ENCODE results near the gene KNG1. TPM values are rescaled to one million over a fixed set of nuclear protein-coding genes. Genes with fewer than 3 reads are reported as not detected.
A peak's percentile ranks its signal among the peaks of the same experiment; 100 is the strongest.

Gene KNG1
- total RNA-seq, 1 experiment from 2014 or later = not detected

GRCh38 chr3:186782542-186783057, 65.4 kb downstream of the KNG1 start:
- Histone ChIP-seq H3K4me1 (ENCODE audit: insufficient read depth, low read length, poor library complexity, severe bottlenecking) (peaks cover 16% of the 10 kb centered on the region), H3K27me3 (replicated peaks; ENCODE audit: insufficient read depth, low read depth, low read length, poor library complexity) (no peaks in the 10 kb centered on the region), H3K27ac (ENCODE audit: low read depth, low read length, poor library complexity, severe bottlenecking) (peak overlapping the region; percentile 98), H3K36me3 (ENCODE audit: insufficient read depth, low read length, poor library complexity, severe bottlenecking) (peaks cover 39% of the 10 kb centered on the region), H3K4me3 (ENCODE audit: low read depth, low read length, poor library complexity, severe bottlenecking) (peak overlapping the region; percentile 77), H3K9me3 (ENCODE audit: low read depth, low read length, poor library complexity, severe bottlenecking) (no peaks in the 10 kb centered on the region)
- intact Hi-C loops (cut with micrococcal nuclease; ENCODE audit: unreplicated experiment) = loop anchor here (10.0 kb wide), 1 partner anchor 168 kb away; the partner anchor contains the start of gene AHSG
- BruUV-seq (replicated peaks) = TSS peak; percentile 97
- no peak for DNase-seq (ENCODE audit: low spot score)
- no peak for TF ChIP-seq CTCF (conservative IDR thresholded peaks at IDR 0.05; ENCODE audit: low read depth, low read length)
- TF ChIP-seq EZH2 (IDR thresholded peaks at IDR 0.05; ENCODE audit: borderline replicate concordance, low read depth, low read length, poor library complexity, severe bottlenecking) = no peak
- ChIA-PET POLR2A (ENCODE audit: low non-redundant PET) (interaction anchor here (0.6 to 0.7 kb wide), 2 partner anchors 39 to 167 kb away, joined by 3 read pairs; no protein-coding TSS in a partner anchor), CTCF (no interaction called here)

GRCh38 chr3:186783058-186783730, 66.0 kb downstream of the KNG1 start, which contains the start of gene EIF4A2:
TSS of gene EIF4A2 (plus strand) at chr3:186783577. CDS start at chr3:186783611, 34 bp downstream.
- peak; percentile 95 for DNase-seq (ENCODE audit: low spot score)
- Histone ChIP-seq H3K4me3 (ENCODE audit: low read depth, low read length, poor library complexity, severe bottlenecking) (peak within 1 kb of the TSS; percentile 77), H3K27ac (ENCODE audit: low read depth, low read length, poor library complexity, severe bottlenecking) (peak within 1 kb of the TSS; percentile 98), H3K9me3 (ENCODE audit: low read depth, low read length, poor library complexity, severe bottlenecking) (no peaks in the 10 kb centered on the region), H3K4me1 (ENCODE audit: insufficient read depth, low read length, poor library complexity, severe bottlenecking) (peaks cover 21% of the 10 kb centered on the region), H3K36me3 (ENCODE audit: insufficient read depth, low read length, poor library complexity, severe bottlenecking) (peaks cover 45% of the 10 kb centered on the region), H3K27me3 (replicated peaks; ENCODE audit: insufficient read depth, low read depth, low read length, poor library complexity) (no peaks in the 10 kb centered on the region)
- POLR2A ChIA-PET (ENCODE audit: low non-redundant PET) = interaction anchor here (0.6 to 0.7 kb wide), 4 partner anchors 38 to 1053 kb away, joined by 3 to 11 read pairs (median 6); no protein-coding TSS in a partner anchor
- intact Hi-C loops (cut with micrococcal nuclease; ENCODE audit: unreplicated experiment) = loop anchor here (10.0 kb wide), 1 partner anchor 168 kb away; the partner anchor contains the start of gene AHSG
- BruUV-seq (replicated peaks) = no TSS peak
- CTCF ChIA-PET = no interaction called here
- TF ChIP-seq EZH2 (IDR thresholded peaks at IDR 0.05; ENCODE audit: borderline replicate concordance, low read depth, low read length, poor library complexity, severe bottlenecking) (no peak), CTCF (conservative IDR thresholded peaks at IDR 0.05; ENCODE audit: low read depth, low read length) (no peak)

- peaks cover 52% of the 10 kb centered on the region for H3K36me3 ChIP-seq (ENCODE audit: insufficient read depth, low read length, poor library complexity, severe bottlenecking)
- peaks cover 27% of the 10 kb centered on the region for H3K4me1 ChIP-seq (ENCODE audit: insufficient read depth, low read length, poor library complexity, severe bottlenecking)
- H3K9me3 ChIP-seq (ENCODE audit: low read depth, low read length, poor library complexity, severe bottlenecking) = no peaks in the 10 kb centered on the region
- DNase-seq (ENCODE audit: low spot score) = peak; percentile 79
- TF ChIP-seq CTCF (conservative IDR thresholded peaks at IDR 0.05; ENCODE audit: low read depth, low read length) (no peak), EZH2 (IDR thresholded peaks at IDR 0.05; ENCODE audit: borderline replicate concordance, low read depth, low read length, poor library complexity, severe bottlenecking) (no peak)
- CTCF ChIA-PET = no interaction called here
- TSS peak; percentile 47 for BruUV-seq (replicated peaks)
- H3K27me3 ChIP-seq (replicated peaks; ENCODE audit: insufficient read depth, low read depth, low read length, poor library complexity) = no peaks in the 10 kb centered on the region
- H3K27ac ChIP-seq (ENCODE audit: low read depth, low read length, poor library complexity, severe bottlenecking) = peak overlapping the region; percentile 98
- intact Hi-C loops (cut with micrococcal nuclease; ENCODE audit: unreplicated experiment) = loop anchor here (10.0 kb wide), 1 partner anchor 169 kb away; the partner anchor contains the start of gene AHSG
- POLR2A ChIA-PET (ENCODE audit: low non-redundant PET) = interaction anchor here (0.6 to 0.7 kb wide), 5 partner anchors 47 to 1054 kb away, joined by 4 to 11 read pairs (median 5); partner anchors contain the start of gene RPL39L
- peak overlapping the region; percentile 77 for H3K4me3 ChIP-seq (ENCODE audit: low read depth, low read length, poor library complexity, severe bottlenecking)
Observed at GRCh38 chr3:186783731-186784515, 66.8 kb downstream of the KNG1 start.

All from A673 (cell line).